GM12878 (cell line): ENCODE measurements around the gene RPA3.

Experiments used
- POLR2A ChIP-seq: IDR thresholded peaks from 2 replicates; pipeline ENCODE4 v1.6.1; 2011; ENCODE audit warnings: low read depth, mild to moderate bottlenecking, low read length
- RAD21 ChIP-seq: IDR thresholded peaks from 2 replicates; pipeline ENCODE4 v1.6.1; 2011; ENCODE audit warnings: mild to moderate bottlenecking, low read depth, low read length, moderate library complexity; ENCODE audit not compliant: insufficient read depth

DNA sequence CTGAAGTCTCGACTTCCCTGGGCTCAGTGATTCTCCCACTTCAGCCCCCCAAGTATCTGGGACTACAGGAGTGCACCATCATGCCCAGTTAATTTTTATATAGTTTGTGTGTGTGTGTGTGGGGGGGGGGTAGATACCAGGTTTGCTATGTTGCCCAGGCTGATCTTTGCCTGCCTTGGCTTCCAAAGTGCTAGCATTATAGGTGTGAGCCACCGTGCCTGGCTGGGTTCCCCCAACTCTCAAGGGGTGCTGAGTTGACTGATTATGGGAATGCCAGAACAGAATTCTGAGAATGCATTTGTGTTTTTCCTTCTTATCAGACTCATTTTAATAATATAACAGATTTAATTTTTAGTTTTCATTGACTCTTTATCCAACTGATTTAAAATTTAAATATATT, 19.5 kb downstream of the RPA3 start:
- no peak for TF ChIP-seq RAD21
- no peak for TF ChIP-seq POLR2A
